Keratinocyte (primary cell): ENCODE measurements around the gene ASRGL1. TPM values are rescaled to one million over a fixed set of nuclear protein-coding genes. Genes with fewer than 3 reads are reported as not detected.

Experiments
- DNase-seq: peaks from one replicate; pipeline ENCODE4 v3.0.0-alpha.2; 2011; ENCODE audit warnings: low read depth, missing footprints, low spot score
- FAIRE-seq: peaks from 2 replicates; lab custom pipeline; 2011; peaks lifted over from hg19 to GRCh38; lab: Jason Lieb, UNC
- H2AFZ ChIP-seq: 2 replicates; pipeline ENCODE4 v1.6.0; 2012; ENCODE audit warnings: low read length, control low read depth, inconsistent platforms; ENCODE audit not compliant: control insufficient read depth
- H3K27ac ChIP-seq: 2 replicates; pipeline ENCODE4 v1.5.1; 2011; ENCODE audit warnings: low read length; ENCODE audit not compliant: control insufficient read depth, insufficient read depth
- H3K27me3 ChIP-seq: 3 replicates; pipeline ENCODE4 v1.6.0; 2011; ENCODE audit warnings: low read length; ENCODE audit not compliant: control insufficient read depth, insufficient read depth; ENCODE audit errors: extremely low read depth
- H3K36me3 ChIP-seq, 2 experiments: 2 replicates in 1 of 2; 3 replicates in 1 of 2; pipeline ENCODE4 v1.5.1; 2011; ENCODE audit warnings: low read length in 2 of 2, mild to moderate bottlenecking in 1 of 2; ENCODE audit not compliant: control insufficient read depth in 2 of 2, insufficient read depth in 2 of 2; ENCODE audit errors: extremely low read depth in 1 of 2
- H3K4me1 ChIP-seq: 3 replicates; pipeline ENCODE4 v1.5.1; 2011; ENCODE audit warnings: low read length; ENCODE audit not compliant: control insufficient read depth, insufficient read depth; ENCODE audit errors: extremely low read depth
- H3K4me2 ChIP-seq: 3 replicates; pipeline ENCODE4 v1.6.0; 2011; ENCODE audit warnings: low read depth, low read length; ENCODE audit not compliant: control insufficient read depth, insufficient read depth; ENCODE audit errors: extremely low read depth
- H3K4me3 ChIP-seq, 3 experiments: fragments of 200-600 bp in 1 of 3; sonication (generic) in 1 of 3; 2 replicates in 2 of 3; 3 replicates in 1 of 3; pipeline ENCODE4 v1.5.1; 2011 to 2016; ENCODE audit warnings: low read length in 3 of 3, mild to moderate bottlenecking in 3 of 3, control low read depth in 2 of 3, inconsistent platforms in 1 of 3, low read depth in 1 of 3, mixed read lengths in 1 of 3, mixed run types in 1 of 3, moderate library complexity in 1 of 3; ENCODE audit not compliant: control insufficient read depth in 2 of 3, insufficient read depth in 2 of 3; ENCODE audit errors: extremely low read depth in 1 of 3
- H3K79me2 ChIP-seq: 2 replicates; pipeline ENCODE4 v1.6.0; 2012; ENCODE audit warnings: low read length; ENCODE audit not compliant: control insufficient read depth, insufficient read depth
- H3K9ac ChIP-seq: 3 replicates; pipeline ENCODE4 v1.6.0; 2011; ENCODE audit warnings: low read length; ENCODE audit not compliant: control insufficient read depth, insufficient read depth; ENCODE audit errors: extremely low read depth
- H3K9me1 ChIP-seq: 3 replicates; pipeline ENCODE4 v1.6.0; 2011; ENCODE audit warnings: low read length; ENCODE audit not compliant: control insufficient read depth, insufficient read depth; ENCODE audit errors: extremely low read depth
- H3K9me3 ChIP-seq: 2 replicates; pipeline ENCODE4 v1.5.1; 2012; ENCODE audit warnings: low read depth, low read length; ENCODE audit not compliant: control insufficient read depth
- H4K20me1 ChIP-seq: 3 replicates; pipeline ENCODE4 v1.6.0; 2011; ENCODE audit warnings: low read length; ENCODE audit not compliant: control insufficient read depth, insufficient read depth; ENCODE audit errors: extremely low read depth
- EZH2 ChIP-seq: IDR thresholded peaks from one replicate; pipeline ENCODE4 v1.6.1; 2012; ENCODE audit warnings: inconsistent platforms, mild to moderate bottlenecking, low read length, moderate library complexity
- dilution Hi-C: fragments of 300-500 bp; cut with MboI; formaldehyde crosslinking; loops from one replicate; pipeline ENCODE4 v1.7.0; 2020; ENCODE audit warnings: low sequenced_read_pairs; ENCODE audit not compliant: extremely low pct_ligation_motif_present
- polyA plus RNA-seq, 5 experiments: library from polyadenylated mRNA; depleted of rRNA in 3 of 5; stranded (reverse) in 3 of 5; stranded (forward) in 1 of 5; unstranded in 1 of 5; fragments of >200 nt; gene quantifications; 1 replicate in 1 of 5; 2 replicates in 3 of 5; 3 replicates in 1 of 5; pipeline versions ENCODE4 v1.2.1 to v1.2.3, GENCODE V29; 2011 to 2012; ENCODE audit warnings: missing spikeins in 2 of 5, low read depth in 1 of 5, low replicate concordance in 1 of 5
- TF ChIP-seq, protein P1 (sequence below), 3 experiments: IDR thresholded peaks in 1 of 3; conservative IDR thresholded peaks in 1 of 3; optimal IDR thresholded peaks in 1 of 3; 2 replicates in 2 of 3; 3 replicates in 1 of 3; pipeline versions ENCODE3 to v1.5.1; 2011; ENCODE audit warnings: low read length in 3 of 3, mild to moderate bottlenecking in 3 of 3, moderate library complexity in 2 of 3, control low read depth in 1 of 3, inconsistent platforms in 1 of 3; ENCODE audit not compliant: insufficient read depth in 2 of 3; ENCODE audit errors: extremely low read depth in 1 of 3

The ASRGL1 gene
- polyA plus RNA-seq, 1 donor (not counting 4 experiments of a cell fraction or from before 2014, with no cell fraction given): 0.05 TPM

DNA sequence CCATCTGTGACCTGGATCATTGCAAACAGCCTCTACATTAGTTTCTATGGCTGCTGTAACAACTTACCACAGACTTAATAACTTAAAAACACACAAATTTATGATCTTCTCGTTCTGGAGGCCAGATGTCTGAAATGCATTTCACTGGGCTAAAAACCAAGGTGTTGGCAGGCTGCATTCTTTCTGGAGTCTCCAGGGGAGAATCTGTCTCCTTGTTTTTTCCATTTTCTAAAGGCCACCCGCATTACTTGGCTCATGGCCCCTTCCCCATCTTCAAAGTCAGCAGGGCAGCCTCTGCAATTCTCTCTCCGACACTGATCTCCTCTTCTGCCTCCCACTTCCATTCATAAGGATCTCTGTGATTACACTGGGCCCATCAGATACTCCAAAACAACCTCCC is 93.2 kb downstream of the ASRGL1 start:
- Histone ChIP-seq H3K4me1 (peaks cover 10% of the 10 kb centered on the region), H3K9ac (no peak overlapping the region), H3K9me1 (peaks cover 4% of the 10 kb centered on the region), H3K4me2 (no peak overlapping the region), H3K27me3 (no peaks in the 10 kb centered on the region), H3K4me3 (no peak overlapping the region), H3K79me2 (no peaks in the 10 kb centered on the region), H3K9me3 (no peaks in the 10 kb centered on the region), H4K20me1 (no peaks in the 10 kb centered on the region), H2AFZ (no peak overlapping the region), H3K27ac (no peak overlapping the region), H3K36me3 (no peaks in the 10 kb centered on the region)
- FAIRE-seq (no peak), DNase-seq (no peak)
- TF ChIP-seq, protein P1, sequence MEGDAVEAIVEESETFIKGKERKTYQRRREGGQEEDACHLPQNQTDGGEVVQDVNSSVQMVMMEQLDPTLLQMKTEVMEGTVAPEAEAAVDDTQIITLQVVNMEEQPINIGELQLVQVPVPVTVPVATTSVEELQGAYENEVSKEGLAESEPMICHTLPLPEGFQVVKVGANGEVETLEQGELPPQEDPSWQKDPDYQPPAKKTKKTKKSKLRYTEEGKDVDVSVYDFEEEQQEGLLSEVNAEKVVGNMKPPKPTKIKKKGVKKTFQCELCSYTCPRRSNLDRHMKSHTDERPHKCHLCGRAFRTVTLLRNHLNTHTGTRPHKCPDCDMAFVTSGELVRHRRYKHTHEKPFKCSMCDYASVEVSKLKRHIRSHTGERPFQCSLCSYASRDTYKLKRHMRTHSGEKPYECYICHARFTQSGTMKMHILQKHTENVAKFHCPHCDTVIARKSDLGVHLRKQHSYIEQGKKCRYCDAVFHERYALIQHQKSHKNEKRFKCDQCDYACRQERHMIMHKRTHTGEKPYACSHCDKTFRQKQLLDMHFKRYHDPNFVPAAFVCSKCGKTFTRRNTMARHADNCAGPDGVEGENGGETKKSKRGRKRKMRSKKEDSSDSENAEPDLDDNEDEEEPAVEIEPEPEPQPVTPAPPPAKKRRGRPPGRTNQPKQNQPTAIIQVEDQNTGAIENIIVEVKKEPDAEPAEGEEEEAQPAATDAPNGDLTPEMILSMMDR (optimal IDR thresholded peaks at IDR 0.05 in 1 of 3, IDR thresholded peaks at IDR 0.05 in 1 of 3, conservative IDR thresholded peaks at IDR 0.05 in 1 of 3; ENCODE audit: extremely low read depth in 1 of 3, insufficient read depth in 2 of 3, low read length in 3 of 3): no peak
- TF ChIP-seq EZH2: no peak
- dilution Hi-C loops: no loop called here

DNA sequence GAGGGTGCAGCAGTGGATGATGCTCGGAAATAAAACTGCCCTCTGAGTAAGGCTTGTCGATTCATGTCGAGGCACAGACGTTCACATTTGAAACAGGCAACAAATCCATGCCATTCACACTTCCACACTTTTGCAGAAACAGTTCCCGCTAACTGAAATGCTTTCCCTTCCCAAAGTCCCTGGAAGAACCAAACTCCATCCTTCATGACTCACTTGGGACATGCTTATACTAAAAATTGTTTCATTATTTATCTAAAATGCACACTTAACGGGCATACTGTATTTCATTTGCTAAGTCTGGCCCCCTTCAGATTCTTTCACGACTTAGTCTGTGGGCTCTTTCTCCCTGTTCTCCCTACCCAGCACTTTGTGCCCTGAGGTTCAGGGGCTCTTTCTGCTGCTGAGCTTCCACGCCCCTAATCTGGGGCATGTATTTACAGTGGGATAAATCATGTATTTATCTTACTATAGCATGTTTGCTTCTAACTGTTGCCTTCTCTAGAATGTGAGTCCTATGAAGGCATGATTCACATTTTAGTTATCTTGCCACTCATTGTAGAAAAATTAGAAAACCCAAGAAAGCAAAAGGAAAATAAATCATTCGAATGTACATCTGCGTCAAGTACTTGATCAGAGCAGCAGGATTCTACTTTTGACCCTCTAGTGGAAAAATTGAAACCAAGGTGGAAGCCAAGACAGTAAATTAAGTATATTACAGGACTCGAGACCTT is 94.1 kb downstream of the ASRGL1 start:
- no peaks in the 10 kb centered on the region for H3K9me3 ChIP-seq
- no peak overlapping the region for H3K27ac ChIP-seq
- no peak overlapping the region for H3K4me2 ChIP-seq
- DNase-seq (no peak), FAIRE-seq (no peak)
- no peak overlapping the region for H2AFZ ChIP-seq
- dilution Hi-C loops: no loop called here
- H4K20me1 ChIP-seq: no peaks in the 10 kb centered on the region
- peaks cover 10% of the 10 kb centered on the region for H3K4me1 ChIP-seq
- H3K9ac ChIP-seq: no peak overlapping the region
- TF ChIP-seq, protein P1 (optimal IDR thresholded peaks at IDR 0.05 in 1 of 3, IDR thresholded peaks at IDR 0.05 in 1 of 3, conservative IDR thresholded peaks at IDR 0.05 in 1 of 3; ENCODE audit: extremely low read depth in 1 of 3, insufficient read depth in 2 of 3, low read length in 3 of 3): no peak
- TF ChIP-seq EZH2: no peak
- H3K36me3 ChIP-seq: no peaks in the 10 kb centered on the region
- H3K79me2 ChIP-seq: no peaks in the 10 kb centered on the region
- H3K27me3 ChIP-seq: no peaks in the 10 kb centered on the region
- no peak overlapping the region for H3K4me3 ChIP-seq
- H3K9me1 ChIP-seq: peaks cover 4% of the 10 kb centered on the region
